Spleen (tissue), 11 donors: ENCODE results near the gene ZNF611. TPM values are rescaled to one million over a fixed set of nuclear protein-coding genes. Genes with fewer than 3 reads are reported as not detected.

Source experiments
- DNase-seq: peaks from one replicate; pipeline ENCODE4 v3.0.0-alpha.2; 2020
- H3K27ac ChIP-seq, 8 donors: fragments of 200-600 bp; sonication (generic) in 7 of 8; 1 replicate in 4 of 8; 2 replicates in 4 of 8; pipeline versions ENCODE4 v1.5.0 to v1.8.0; 2016 to 2021; ENCODE audit warnings: inconsistent platforms in 4 of 8, mild to moderate bottlenecking in 4 of 8, moderate library complexity in 1 of 8
- H3K27me3 ChIP-seq, 7 donors: fragments of 200-600 bp; sonication (generic) in 6 of 7; replicated peaks in 1 of 7; 1 replicate in 4 of 7; 2 replicates in 3 of 7; pipeline versions ENCODE4 v1.5.0 to v1.8.0; 2016 to 2021; ENCODE audit warnings: inconsistent platforms in 3 of 7, mild to moderate bottlenecking in 1 of 7
- H3K36me3 ChIP-seq, 6 donors: fragments of 200-600 bp; sonication (generic) in 5 of 6; 1 replicate in 4 of 6; 2 replicates in 2 of 6; pipeline versions ENCODE4 v1.5.0 to v1.8.0; 2016 to 2021; ENCODE audit warnings: inconsistent platforms in 2 of 6
- H3K4me1 ChIP-seq, 6 donors: fragments of 200-600 bp; sonication (generic) in 5 of 6; 1 replicate in 3 of 6; 2 replicates in 3 of 6; pipeline versions ENCODE4 v1.5.0 to v1.8.0; 2016 to 2021; ENCODE audit warnings: inconsistent platforms in 3 of 6
- H3K4me3 ChIP-seq, 8 donors: fragments of 200-600 bp; sonication (generic) in 7 of 8; 1 replicate in 4 of 8; 2 replicates in 4 of 8; pipeline versions ENCODE4 v1.5.0 to v1.8.0; 2016 to 2021; ENCODE audit warnings: inconsistent platforms in 4 of 8, mild to moderate bottlenecking in 4 of 8, moderate library complexity in 2 of 8
- H3K9me3 ChIP-seq, 8 donors: fragments of 200-600 bp; sonication (generic) in 7 of 8; 1 replicate in 4 of 8; 2 replicates in 4 of 8; pipeline versions ENCODE4 v1.5.0 to v1.8.0; 2016 to 2021; ENCODE audit warnings: inconsistent platforms in 4 of 8
- CTCF ChIP-seq, 11 experiments: fragments of 200-600 bp in 7 of 11; fragments of 450-650 bp in 4 of 11; sonication (generic) in 4 of 11; IDR thresholded peaks in 8 of 11; conservative IDR thresholded peaks in 3 of 11; 1 replicate in 7 of 11; 2 replicates in 4 of 11; pipeline versions ENCODE4 v1.4.0 to v1.8.0; 2016 to 2021; ENCODE audit warnings: antibody characterized with exemption in 11 of 11, inconsistent platforms in 4 of 11, mild to moderate bottlenecking in 1 of 11
- POLR2A ChIP-seq, 3 donors: fragments of 450-650 bp; IDR thresholded peaks; one replicate each; pipeline ENCODE4 v1.5.1; 2017; ENCODE audit warnings: antibody characterized with exemption in 3 of 3, mild to moderate bottlenecking in 1 of 3
- POLR2AphosphoS5 ChIP-seq, 3 donors: sonication (generic); formaldehyde crosslinking; IDR thresholded peaks; one replicate each; pipeline ENCODE4 v1.5.1; 2017; ENCODE audit warnings: antibody characterized with exemption in 3 of 3
- whole genome bisulfite sequencing, 5 donors: extraction: QIAGEN DNeasy Blood & Tissue Kit in 3 of 5; methylation state at CpG; one replicate each; pipeline versions ENCODE4 v1.1.5 to v1.1.7; 2013 to 2018; 5-methylcytosine and 5-hydroxymethylcytosine counted together
- intact Hi-C: fragments of 100-400 bp; cut with DNase I; formaldehyde crosslinking; loops from one replicate; pipeline ENCODE4 v1.15.0; 2023; ENCODE audit warnings: low total_unique reads
- polyA plus RNA-seq, 3 donors: library from polyadenylated mRNA; stranded (reverse); fragments of 200-250 nt; gene quantifications; one replicate each; pipeline ENCODE4 v1.2.1, GENCODE V29; 2013
- total RNA-seq, 7 donors: library from RNA; depleted of rRNA in 3 of 7; stranded (reverse); fragments of >200 nt in 3 of 7; fragmentation: NEBNext Ultra II Directional in 4 of 7; extraction: Animal tissue kit (Norgen Biotek cat#: 25700) in 4 of 7; gene quantifications; one replicate each; pipeline versions ENCODE4 v1.1.0 to v1.2.1, GENCODE V29; 2016 to 2021
- donor health status: healthy with polysubstance abuse.
- donor health status: DM: no; HTN: no; CAD: no; lungs with moderate emphysema.
- donor health status: DM: no; HTN: no; CAD: no.
- donor health status: Bipolar disorder and iron deficiency.
- donor health status: healthy.
- donor health status: DM: no; HTN: no; CAD: no.
- donor health status: DM: yes; HTN: yes; CAD: no.

The ZNF611 gene
- total and polyA plus RNA-seq, 10 donors = 2.6 to 32.5 (median 24.0) TPM

DNA sequence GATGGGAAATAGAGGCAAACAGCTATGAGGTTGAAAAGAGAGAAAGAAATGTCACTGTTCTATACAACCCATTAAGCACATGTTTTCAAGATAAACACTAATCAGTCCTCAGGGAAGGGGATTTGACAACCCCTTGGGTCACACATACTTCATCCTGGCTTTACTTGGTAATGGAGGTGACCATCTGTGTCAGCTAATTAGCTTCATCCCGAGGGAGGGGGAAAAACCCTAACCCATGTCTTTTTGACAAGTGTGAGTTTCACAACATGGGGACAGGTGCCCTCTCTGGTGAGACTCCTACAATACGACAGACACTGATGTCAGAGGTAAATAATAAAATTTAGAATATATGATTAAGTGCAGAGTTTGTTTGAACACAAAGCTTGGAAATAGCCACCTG is 43.1 kb downstream of the ZNF611 start:
- TF ChIP-seq POLR2AphosphoS5 (IDR thresholded peaks at IDR 0.05) (no peak), POLR2A (IDR thresholded peaks at IDR 0.05) (no peak), CTCF (IDR thresholded peaks at IDR 0.05 in 8 of 11, conservative IDR thresholded peaks at IDR 0.05 in 3 of 11) (no peak)
- 43 to 66% (median 64%) methylated on average over 2 of the region's 2 CpGs for WGBS, 5 donors
- Histone ChIP-seq H3K36me3 (no peaks in the 10 kb centered on the region), H3K27ac (peak overlapping the region in 3 of 8 donors; percentile 83 to 94 (median 91)), H3K4me3 (no peak overlapping the region), H3K4me1 (peaks cover 0 to 36% (median 24%) of the 10 kb centered on the region in 6 donors), H3K9me3 (peaks cover 0 to 12% (median 0%) of the 10 kb centered on the region in 8 donors), H3K27me3 (no peaks in the 10 kb centered on the region)
- DNase-seq = no peak
- intact Hi-C loops = loop anchor here (10.0 kb wide), 1 partner anchor 87 kb away; no protein-coding TSS in a partner anchor

GRCh38 chr19:52691215-52691610 is 43.6 kb downstream of the ZNF611 start:
- H3K27me3 ChIP-seq = no peaks in the 10 kb centered on the region
- H3K27ac ChIP-seq = peak overlapping the region; percentile 83 to 94 (median 90)
- peaks cover 0 to 11% (median 0%) of the 10 kb centered on the region in 8 donors for H3K9me3 ChIP-seq
- peak overlapping the region in 6 of 8 donors; percentile 55 to 72 (median 66) for H3K4me3 ChIP-seq
- H3K36me3 ChIP-seq = no peaks in the 10 kb centered on the region
- peaks cover 0 to 41% (median 24%) of the 10 kb centered on the region in 6 donors for H3K4me1 ChIP-seq
- 46 to 57% (median 50%) methylated on average over 15 of the region's 15 CpGs for WGBS, 5 donors
- intact Hi-C loops = loop anchor here (10.0 kb wide), 1 partner anchor 86 kb away; no protein-coding TSS in a partner anchor
- no peak for DNase-seq
- TF ChIP-seq POLR2AphosphoS5 (IDR thresholded peaks at IDR 0.05) (no peak), CTCF (IDR thresholded peaks at IDR 0.05 in 8 of 11, conservative IDR thresholded peaks at IDR 0.05 in 3 of 11) (no peak), POLR2A (IDR thresholded peaks at IDR 0.05) (no peak)

DNA sequence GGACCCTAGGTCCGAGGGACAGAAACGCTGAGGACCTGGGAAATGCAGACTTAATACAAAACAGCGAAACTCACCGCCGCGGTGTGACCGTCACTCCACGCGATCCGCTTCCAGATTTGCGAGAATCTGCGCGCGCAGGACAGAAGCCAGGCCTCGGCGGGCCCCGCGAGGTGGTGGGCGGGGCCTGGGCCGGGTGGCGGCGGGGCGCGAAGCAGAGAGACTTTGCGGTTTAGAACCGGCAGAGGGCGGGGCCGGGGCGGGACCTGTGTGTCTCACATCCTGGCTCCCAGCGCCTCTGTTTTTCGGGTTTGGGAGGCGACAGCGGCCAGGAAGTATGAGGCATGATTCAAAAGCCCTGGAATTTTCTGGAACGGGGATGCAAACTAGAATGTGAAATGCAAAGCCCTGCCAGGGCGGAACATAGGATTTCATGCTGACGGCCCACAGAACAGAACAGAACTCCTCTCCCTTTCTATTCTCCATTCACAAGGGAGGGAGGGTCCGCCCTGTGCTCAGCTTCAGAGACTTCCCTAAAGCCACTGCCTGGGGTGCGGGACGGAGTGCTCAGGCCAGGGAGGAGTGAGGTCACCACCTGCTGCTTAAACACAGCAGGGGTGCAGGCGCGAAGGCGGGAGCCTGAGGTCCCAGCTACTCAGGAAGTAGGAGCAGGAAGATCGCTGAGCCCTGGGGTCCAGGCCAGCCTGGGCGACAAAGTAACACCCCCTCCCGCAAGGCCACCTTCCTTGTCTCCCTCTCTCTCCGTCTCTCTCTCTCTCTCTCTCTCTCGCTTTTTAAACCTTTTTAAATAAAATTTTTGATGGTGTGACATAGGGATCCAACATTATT is 44.3 kb downstream of the ZNF611 start:
- peak; percentile 98 for DNase-seq
- Histone ChIP-seq H3K27ac (peak overlapping the region; percentile 83 to 94 (median 90)), H3K4me3 (peak overlapping the region; percentile 39 to 72 (median 64)), H3K27me3 (no peaks in the 10 kb centered on the region), H3K9me3 (peaks cover 0 to 11% (median 0%) of the 10 kb centered on the region in 8 donors), H3K4me1 (peaks cover 0 to 45% (median 24%) of the 10 kb centered on the region in 6 donors), H3K36me3 (peaks cover 0 to under 1% (median 0%) of the 10 kb centered on the region in 6 donors)
- intact Hi-C loops = loop anchor here (10.0 kb wide), 1 partner anchor 86 kb away; no protein-coding TSS in a partner anchor
- peak; percentile 90 to 95 (median 91) for TF ChIP-seq POLR2AphosphoS5 (IDR thresholded peaks at IDR 0.05)
- peak in 7 of 11 experiments; percentile 20 to 62 (median 46) for TF ChIP-seq CTCF (IDR thresholded peaks at IDR 0.05 in 8 of 11, conservative IDR thresholded peaks at IDR 0.05 in 3 of 11)
- TF ChIP-seq POLR2A (IDR thresholded peaks at IDR 0.05) = peak in 1 of 3 donors; percentile 76
- WGBS, 5 donors = 1 to 2% (median 1%) methylated on average over 43 to 47 of the region's 47 CpGs
